Mesenchymal stem cell (in vitro differentiated cells and primary cell): Measurements from ENCODE around the gene IFT25.

Source experiments
- DNase-seq: peaks from one replicate; pipeline ENCODE4 v3.0.0-alpha.2; 2013
- H2AFZ ChIP-seq: one replicate; pipeline ENCODE4 v1.6.1; 2013; ENCODE audit warnings: low read depth, mild to moderate bottlenecking, control low read depth, inconsistent platforms, low read length, moderate library complexity
- H2AK5ac ChIP-seq: 2 replicates; pipeline ENCODE4 v1.6.1; 2013; ENCODE audit warnings: low read length, moderate library complexity, mild to moderate bottlenecking, inconsistent platforms; ENCODE audit not compliant: severe bottlenecking
- H2BK120ac ChIP-seq: one replicate; pipeline ENCODE4 v1.6.1; 2013; ENCODE audit warnings: low read depth, mild to moderate bottlenecking, inconsistent platforms, low read length, moderate library complexity
- H2BK12ac ChIP-seq, 2 experiments: one replicate each; pipeline ENCODE4 v1.6.1; 2013; ENCODE audit warnings: inconsistent platforms in 2 of 2, low read length in 2 of 2, mild to moderate bottlenecking in 2 of 2, moderate library complexity in 2 of 2, control low read depth in 1 of 2
- H2BK15ac ChIP-seq: one replicate; pipeline ENCODE4 v1.6.1; 2013; ENCODE audit warnings: mild to moderate bottlenecking, low read depth, inconsistent platforms; ENCODE audit not compliant: poor library complexity, severe bottlenecking
- H2BK5ac ChIP-seq: 2 replicates; pipeline ENCODE4 v1.6.1; 2013; ENCODE audit warnings: low read depth, mild to moderate bottlenecking, low read length, control low read depth, inconsistent platforms; ENCODE audit not compliant: poor library complexity, severe bottlenecking
- H3K14ac ChIP-seq, 2 experiments: one replicate each; pipeline ENCODE4 v1.6.1; 2013; ENCODE audit warnings: inconsistent platforms in 2 of 2, low read length in 2 of 2, control low read depth in 1 of 2, mild to moderate bottlenecking in 1 of 2, moderate library complexity in 1 of 2
- H3K18ac ChIP-seq, 2 experiments: one replicate each; pipeline ENCODE4 v1.6.1; 2013; ENCODE audit warnings: inconsistent platforms in 2 of 2, low read length in 2 of 2, control low read depth in 1 of 2, low read depth in 1 of 2, mild to moderate bottlenecking in 1 of 2
- H3K23ac ChIP-seq, 2 experiments: one replicate each; pipeline ENCODE4 v1.6.1; 2013; ENCODE audit warnings: inconsistent platforms in 2 of 2, low read length in 2 of 2, mild to moderate bottlenecking in 2 of 2, moderate library complexity in 2 of 2, control low read depth in 1 of 2
- H3K27ac ChIP-seq: 2 replicates; pipeline ENCODE4 v1.5.1; 2013; ENCODE audit warnings: mild to moderate bottlenecking, moderate library complexity, low read length, control low read depth, inconsistent platforms; ENCODE audit not compliant: poor library complexity, severe bottlenecking
- H3K27me3 ChIP-seq, 2 experiments: 2 replicates each; pipeline versions ENCODE4 v1.6.1 to v1.7.0; 2013; ENCODE audit warnings: low read length in 2 of 2, mild to moderate bottlenecking in 2 of 2, moderate library complexity in 2 of 2, control low read depth in 1 of 2, inconsistent platforms in 1 of 2; ENCODE audit not compliant: control insufficient read depth in 1 of 2, insufficient read depth in 1 of 2
- H3K36me3 ChIP-seq, 2 experiments: 2 replicates each; pipeline versions ENCODE4 v1.6.1 to v1.7.0; 2013; ENCODE audit warnings: low read length in 2 of 2, control low read depth in 1 of 2, inconsistent platforms in 1 of 2, low read depth in 1 of 2, mild to moderate bottlenecking in 1 of 2; ENCODE audit not compliant: insufficient read depth in 2 of 2, control insufficient read depth in 1 of 2
- H3K4ac ChIP-seq, 2 experiments: one replicate each; pipeline ENCODE4 v1.6.1; 2013; ENCODE audit warnings: inconsistent platforms in 2 of 2, low read length in 2 of 2, mild to moderate bottlenecking in 2 of 2, moderate library complexity in 2 of 2, control low read depth in 1 of 2, low read depth in 1 of 2
- H3K4me1 ChIP-seq: 2 replicates; pipeline ENCODE4 v1.6.1; 2013; ENCODE audit warnings: low read depth, low read length, control low read depth; ENCODE audit not compliant: control insufficient read depth, insufficient read depth
- H3K4me2 ChIP-seq: 2 replicates; pipeline ENCODE4 v1.6.1; 2013; ENCODE audit warnings: low read length, mild to moderate bottlenecking, inconsistent platforms; ENCODE audit not compliant: poor library complexity, severe bottlenecking
- H3K4me3 ChIP-seq, 2 experiments: 2 replicates each; pipeline versions ENCODE4 v1.5.1 to v1.7.0; 2013; ENCODE audit warnings: low read length in 2 of 2, mild to moderate bottlenecking in 2 of 2, control low read depth in 1 of 2, low read depth in 1 of 2; ENCODE audit not compliant: insufficient read depth in 1 of 2
- H3K79me1 ChIP-seq: replicated peaks from 2 replicates; pipeline ENCODE4 v1.6.1; 2013; ENCODE audit warnings: mild to moderate bottlenecking, control low read depth, low read length, inconsistent platforms; ENCODE audit not compliant: poor library complexity, severe bottlenecking
- H3K9ac ChIP-seq: 2 replicates; pipeline ENCODE4 v1.7.0; 2013; ENCODE audit warnings: mild to moderate bottlenecking, low read length, moderate library complexity
- H3K9me3 ChIP-seq: 2 replicates; pipeline ENCODE4 v1.7.0; 2013; ENCODE audit warnings: mild to moderate bottlenecking, low read length; ENCODE audit not compliant: control insufficient read depth
- H4K8ac ChIP-seq: one replicate; pipeline ENCODE4 v1.6.1; 2013; ENCODE audit warnings: inconsistent platforms, mild to moderate bottlenecking, low read length, moderate library complexity
- H4K91ac ChIP-seq: one replicate; pipeline ENCODE4 v1.6.1; 2013; ENCODE audit warnings: mild to moderate bottlenecking, low read length, inconsistent platforms
- whole genome bisulfite sequencing: methylation state at CpG from one replicate; pipeline ENCODE4 v1.1.7; 2013; ENCODE audit warnings: mixed read lengths; 5-methylcytosine and 5-hydroxymethylcytosine counted together

Gene IFT25

GRCh38 chr1:53913352-53914033 is 32.0 kb downstream of the IFT25 start:
- Histone ChIP-seq H3K23ac (no peak overlapping the region), H3K27ac (no peak overlapping the region), H3K9me3 (no peaks in the 10 kb centered on the region), H3K4ac (no peak overlapping the region), H3K36me3 (peaks cover 19 to 34% of the 10 kb centered on the region in 2 experiments), H3K27me3 (no peaks in the 10 kb centered on the region), H2BK12ac (no peak overlapping the region), H4K91ac (no peak overlapping the region), H2AFZ (no peak overlapping the region), H2BK15ac (no peak overlapping the region), H3K4me3 (no peak overlapping the region), H3K18ac (no peak overlapping the region), H3K4me1 (no peaks in the 10 kb centered on the region), H2BK5ac (no peak overlapping the region), H3K4me2 (no peak overlapping the region), H3K14ac (no peak overlapping the region), H2AK5ac (no peak overlapping the region), H2BK120ac (no peak overlapping the region), H3K79me1 (no peaks in the 10 kb centered on the region), H3K9ac (no peak overlapping the region), H4K8ac (no peak overlapping the region)
- WGBS, result 81% methylated on average over 4 of the region's 5 CpGs
- no peak for DNase-seq

- Histone ChIP-seq H4K91ac (no peak overlapping the region), H3K79me1 (no peaks in the 10 kb centered on the region), H3K4me3 (no peak overlapping the region), H3K9me3 (no peaks in the 10 kb centered on the region), H3K4me1 (no peaks in the 10 kb centered on the region), H3K36me3 (peaks cover 19 to 29% of the 10 kb centered on the region in 2 experiments), H3K27ac (no peak overlapping the region), H3K14ac (no peak overlapping the region), H2BK120ac (no peak overlapping the region), H2BK5ac (no peak overlapping the region), H3K9ac (no peak overlapping the region), H2AK5ac (no peak overlapping the region), H4K8ac (no peak overlapping the region), H3K4ac (no peak overlapping the region), H3K4me2 (no peak overlapping the region), H2BK12ac (no peak overlapping the region), H3K23ac (no peak overlapping the region), H2AFZ (no peak overlapping the region), H3K18ac (no peak overlapping the region), H2BK15ac (no peak overlapping the region), H3K27me3 (no peaks in the 10 kb centered on the region)
- WGBS, result 98% methylated on average over 3 of the region's 4 CpGs
- DNase-seq, result no peak
Measured at GRCh38 chr1:53911442-53911841, 34.1 kb downstream of the IFT25 start.

- Histone ChIP-seq H2AK5ac (no peak overlapping the region), H2BK5ac (no peak overlapping the region), H3K9ac (no peak overlapping the region), H3K27me3 (no peaks in the 10 kb centered on the region), H3K36me3 (peaks cover 14 to 18% of the 10 kb centered on the region in 2 experiments), H3K23ac (no peak overlapping the region), H2BK120ac (no peak overlapping the region), H3K18ac (no peak overlapping the region), H2BK12ac (no peak overlapping the region), H2BK15ac (no peak overlapping the region), H3K79me1 (no peaks in the 10 kb centered on the region), H3K9me3 (no peaks in the 10 kb centered on the region), H3K27ac (no peak overlapping the region), H3K14ac (no peak overlapping the region), H3K4me2 (no peak overlapping the region), H3K4me1 (no peaks in the 10 kb centered on the region), H4K91ac (no peak overlapping the region), H4K8ac (no peak overlapping the region), H3K4me3 (no peak overlapping the region), H2AFZ (no peak overlapping the region), H3K4ac (no peak overlapping the region)
- DNase-seq, result peak; percentile 19
- WGBS, result 98% methylated on average over 2 of the region's 3 CpGs
Measured at GRCh38 chr1:53909946-53910345, 35.6 kb downstream of the IFT25 start.

GRCh38 chr1:53906121-53906520 is 39.4 kb downstream of the IFT25 start:
- Histone ChIP-seq H3K4ac (no peak overlapping the region), H3K27me3 (no peaks in the 10 kb centered on the region), H3K79me1 (no peaks in the 10 kb centered on the region), H4K8ac (no peak overlapping the region), H2BK12ac (no peak overlapping the region), H3K23ac (no peak overlapping the region), H3K36me3 (peaks cover 0 to 5% of the 10 kb centered on the region in 2 experiments), H3K14ac (no peak overlapping the region), H2AFZ (no peak overlapping the region), H2AK5ac (no peak overlapping the region), H3K9me3 (no peaks in the 10 kb centered on the region), H3K9ac (no peak overlapping the region), H4K91ac (no peak overlapping the region), H2BK120ac (no peak overlapping the region), H3K4me1 (no peaks in the 10 kb centered on the region), H3K18ac (no peak overlapping the region), H3K4me2 (no peak overlapping the region), H2BK5ac (no peak overlapping the region), H3K27ac (no peak overlapping the region), H3K4me3 (no peak overlapping the region), H2BK15ac (no peak overlapping the region)
- 93% methylated on average over 4 of the region's 4 CpGs for WGBS
- no peak for DNase-seq
